Nephron progenitor cell (in vitro differentiated cells): ENCODE results near the gene BPIFB6.
A peak's percentile ranks its signal among the peaks of the same experiment; 100 is the strongest.
"Not testable (repeated sequence)": the region's sequence is repeated elsewhere in the genome, so short reads cannot be mapped to it uniquely, and the experiment has no call there.

Source experiments
- DNase-seq: peaks from one replicate; pipeline ENCODE4 v3.0.0; 2021
- H3K27ac Mint-ChIP-seq: 2 replicates; pipeline ENCODE4 v1.8.0; 2021; ENCODE audit warnings: mild to moderate bottlenecking, moderate library complexity, mixed read lengths
- H3K27me3 Mint-ChIP-seq: 2 replicates; pipeline ENCODE4 v1.8.0; 2021; ENCODE audit warnings: mild to moderate bottlenecking, low read depth, mixed read lengths; ENCODE audit not compliant: poor library complexity
- H3K36me3 Mint-ChIP-seq: 2 replicates; pipeline ENCODE4 v1.8.0; 2021; ENCODE audit warnings: low read depth, mixed read lengths
- H3K4me1 Mint-ChIP-seq: 2 replicates; pipeline ENCODE4 v1.8.0; 2021; ENCODE audit warnings: mixed read lengths
- H3K4me3 Mint-ChIP-seq: 2 replicates; pipeline ENCODE4 v1.8.0; 2021; ENCODE audit warnings: mild to moderate bottlenecking, moderate library complexity, mixed read lengths
- H3K9me3 Mint-ChIP-seq: 2 replicates; pipeline ENCODE4 v1.8.0; 2021; ENCODE audit warnings: mild to moderate bottlenecking, moderate library complexity, mixed read lengths
- TF ChIP-seq, protein P1 (sequence below): fragments of 200-600 bp; sonication (generic); IDR thresholded peaks from 2 replicates; pipeline ENCODE4 v1.5.0; 2021; ENCODE audit warnings: antibody characterized with exemption

The BPIFB6 gene

DNA sequence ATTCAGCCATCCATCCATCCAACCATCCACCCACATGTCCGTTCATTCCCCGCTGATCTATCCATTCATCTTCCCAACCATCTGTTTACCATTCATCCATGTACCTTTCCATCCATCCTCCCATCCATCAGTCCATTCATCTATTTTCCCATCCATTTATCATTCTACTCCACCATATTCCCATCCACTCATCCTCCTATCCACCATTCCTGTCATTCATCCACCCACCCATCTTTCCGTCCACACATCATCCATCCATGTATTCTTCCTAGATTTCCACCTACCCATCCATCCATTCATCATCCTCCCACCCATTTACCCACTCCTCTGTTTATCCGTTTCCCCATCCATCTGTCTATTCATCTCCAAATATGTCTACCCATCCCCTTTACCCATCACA, 6.8 kb downstream of the BPIFB6 start:
- Mint-ChIP-seq H3K9me3 (no peaks in the 10 kb centered on the region), H3K27ac (no peak overlapping the region), H3K27me3 (peaks cover 38% of the 10 kb centered on the region), H3K36me3 (no peaks in the 10 kb centered on the region), H3K4me1 (no peaks in the 10 kb centered on the region), H3K4me3 (no peak overlapping the region)
- TF ChIP-seq, protein P1, sequence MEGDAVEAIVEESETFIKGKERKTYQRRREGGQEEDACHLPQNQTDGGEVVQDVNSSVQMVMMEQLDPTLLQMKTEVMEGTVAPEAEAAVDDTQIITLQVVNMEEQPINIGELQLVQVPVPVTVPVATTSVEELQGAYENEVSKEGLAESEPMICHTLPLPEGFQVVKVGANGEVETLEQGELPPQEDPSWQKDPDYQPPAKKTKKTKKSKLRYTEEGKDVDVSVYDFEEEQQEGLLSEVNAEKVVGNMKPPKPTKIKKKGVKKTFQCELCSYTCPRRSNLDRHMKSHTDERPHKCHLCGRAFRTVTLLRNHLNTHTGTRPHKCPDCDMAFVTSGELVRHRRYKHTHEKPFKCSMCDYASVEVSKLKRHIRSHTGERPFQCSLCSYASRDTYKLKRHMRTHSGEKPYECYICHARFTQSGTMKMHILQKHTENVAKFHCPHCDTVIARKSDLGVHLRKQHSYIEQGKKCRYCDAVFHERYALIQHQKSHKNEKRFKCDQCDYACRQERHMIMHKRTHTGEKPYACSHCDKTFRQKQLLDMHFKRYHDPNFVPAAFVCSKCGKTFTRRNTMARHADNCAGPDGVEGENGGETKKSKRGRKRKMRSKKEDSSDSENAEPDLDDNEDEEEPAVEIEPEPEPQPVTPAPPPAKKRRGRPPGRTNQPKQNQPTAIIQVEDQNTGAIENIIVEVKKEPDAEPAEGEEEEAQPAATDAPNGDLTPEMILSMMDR: no peak
- no peak for DNase-seq

DNA sequence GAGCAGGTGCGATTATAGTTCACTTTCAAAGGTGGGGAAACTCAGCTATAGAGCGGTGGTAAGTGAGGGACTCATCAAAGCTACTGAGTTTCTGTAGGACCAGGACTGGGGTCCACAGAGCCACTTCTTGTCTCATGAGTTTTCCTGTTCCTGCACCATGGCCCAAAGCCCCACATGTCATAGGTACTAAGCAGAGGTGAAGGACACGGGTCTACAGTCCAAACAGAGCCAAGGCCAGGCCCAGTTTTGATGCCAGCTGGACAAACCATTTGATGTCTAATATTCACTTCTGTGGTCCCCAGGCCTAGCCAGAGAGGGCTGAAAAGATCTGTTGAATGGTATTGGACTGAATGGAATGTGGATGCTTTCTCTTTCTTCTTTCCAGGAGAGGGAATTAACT, 11.0 kb downstream of the BPIFB6 start:
- H3K9me3 Mint-ChIP-seq: peaks cover 23% of the 10 kb centered on the region
- DNase-seq: no peak
- TF ChIP-seq, protein P1: no peak
- no peak overlapping the region for H3K27ac Mint-ChIP-seq
- H3K36me3 Mint-ChIP-seq: no peaks in the 10 kb centered on the region
- H3K27me3 Mint-ChIP-seq: peaks cover 25% of the 10 kb centered on the region
- H3K4me1 Mint-ChIP-seq: no peaks in the 10 kb centered on the region
- no peak overlapping the region for H3K4me3 Mint-ChIP-seq

DNA sequence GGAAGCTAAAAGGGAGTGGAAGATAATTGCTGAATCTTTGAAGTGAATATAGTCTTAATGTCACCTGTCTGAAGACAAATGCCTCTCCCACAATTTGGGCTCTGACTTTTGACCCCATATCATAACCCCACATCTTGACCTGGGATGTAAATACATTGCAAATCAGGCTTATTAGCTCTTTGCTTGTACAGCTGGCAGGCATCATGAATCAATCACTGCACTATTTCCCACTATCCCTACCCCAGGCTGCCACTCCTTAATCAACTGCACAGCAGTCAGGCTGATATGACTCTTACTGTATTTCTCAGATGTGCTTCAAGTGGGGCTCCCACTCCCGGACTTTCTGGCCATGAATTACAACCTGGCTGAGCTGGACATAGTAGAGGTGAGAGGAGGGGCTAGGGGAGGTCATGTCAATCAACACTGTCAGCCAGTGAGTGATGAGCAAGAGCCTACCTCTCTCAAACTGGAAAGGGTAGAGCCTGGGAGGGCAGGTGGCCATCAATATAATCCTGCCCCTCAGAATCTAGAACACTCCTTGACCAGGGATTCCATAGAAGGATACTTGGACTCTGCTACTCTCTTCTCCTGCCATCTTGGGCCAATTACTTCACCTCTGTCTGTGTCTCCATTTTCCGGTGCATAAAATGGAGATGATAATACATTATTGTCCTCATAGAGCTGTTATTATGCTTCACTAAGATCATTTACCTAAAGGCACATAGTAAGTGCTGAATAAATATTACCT, 11.7 kb downstream of the BPIFB6 start:
- Mint-ChIP-seq H3K9me3 (peaks cover 23% of the 10 kb centered on the region), H3K27me3 (peaks cover 20% of the 10 kb centered on the region), H3K4me3 (no peak overlapping the region), H3K36me3 (no peaks in the 10 kb centered on the region), H3K4me1 (no peaks in the 10 kb centered on the region), H3K27ac (no peak overlapping the region)
- TF ChIP-seq, protein P1: no peak
- DNase-seq: no peak

DNA sequence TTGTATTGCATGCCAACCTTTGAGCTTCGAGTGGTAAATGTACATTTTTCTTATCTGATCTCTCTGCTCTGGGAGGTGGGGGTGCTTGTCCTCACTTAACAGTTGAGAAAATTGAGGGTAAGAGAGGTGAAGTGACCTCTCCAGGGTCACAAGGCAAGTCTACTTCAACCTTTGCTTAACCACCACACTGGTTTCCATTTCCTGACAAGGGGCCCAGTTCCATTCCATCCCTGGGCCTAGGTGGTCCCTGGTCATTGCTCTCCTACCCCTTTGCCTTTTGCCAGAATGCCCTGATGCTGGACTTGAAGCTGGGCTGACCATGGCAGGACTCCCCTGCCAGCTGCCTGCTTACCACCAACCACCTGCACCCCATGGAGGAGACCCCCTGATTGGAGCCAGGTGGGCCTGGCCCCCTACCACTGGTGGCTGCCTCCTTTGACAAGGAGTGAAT, 12.3 kb downstream of the BPIFB6 start:
- H3K4me1 Mint-ChIP-seq: no peaks in the 10 kb centered on the region
- DNase-seq: no peak
- H3K9me3 Mint-ChIP-seq: peaks cover 23% of the 10 kb centered on the region
- H3K27me3 Mint-ChIP-seq: peaks cover 16% of the 10 kb centered on the region
- H3K27ac Mint-ChIP-seq: no peak overlapping the region
- no peak overlapping the region for H3K4me3 Mint-ChIP-seq
- H3K36me3 Mint-ChIP-seq: no peaks in the 10 kb centered on the region
- TF ChIP-seq, protein P1: no peak

DNA sequence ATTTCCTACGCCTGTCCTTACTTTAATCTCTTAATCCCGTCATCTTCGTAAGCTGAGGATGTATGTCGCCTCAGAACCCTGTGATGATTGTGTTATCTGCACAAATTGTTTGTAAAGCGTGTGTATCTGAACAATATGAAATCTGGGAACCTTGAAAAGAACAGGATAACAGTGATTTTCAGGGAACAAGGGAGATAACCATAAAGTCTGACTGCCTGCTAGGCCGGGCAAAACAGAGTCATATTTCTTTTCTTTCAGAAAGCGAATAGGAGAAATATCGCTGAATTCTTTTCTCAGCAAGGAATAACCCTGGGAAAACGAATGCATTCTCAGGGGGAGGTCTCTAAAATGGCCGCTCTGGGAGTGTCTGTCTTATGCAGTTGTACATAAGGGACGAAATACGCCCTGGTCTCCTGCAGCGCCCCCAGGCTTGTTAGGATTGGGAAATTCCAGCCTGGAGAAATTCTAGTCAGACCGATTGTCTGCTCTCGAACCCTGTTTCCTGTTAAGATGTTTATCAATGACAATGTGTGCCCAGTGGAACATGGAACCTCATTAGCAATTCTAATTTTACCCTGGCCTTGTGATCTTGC, 13.8 kb downstream of the BPIFB6 start:
- not testable (repeated sequence) for H3K4me1 Mint-ChIP-seq, H3K36me3 Mint-ChIP-seq, H3K4me3 Mint-ChIP-seq, DNase-seq
- Mint-ChIP-seq H3K9me3 (peaks cover 23% of the 10 kb centered on the region), H3K27ac (peak overlapping the region; percentile 36), H3K27me3 (peaks cover 11% of the 10 kb centered on the region)

DNA sequence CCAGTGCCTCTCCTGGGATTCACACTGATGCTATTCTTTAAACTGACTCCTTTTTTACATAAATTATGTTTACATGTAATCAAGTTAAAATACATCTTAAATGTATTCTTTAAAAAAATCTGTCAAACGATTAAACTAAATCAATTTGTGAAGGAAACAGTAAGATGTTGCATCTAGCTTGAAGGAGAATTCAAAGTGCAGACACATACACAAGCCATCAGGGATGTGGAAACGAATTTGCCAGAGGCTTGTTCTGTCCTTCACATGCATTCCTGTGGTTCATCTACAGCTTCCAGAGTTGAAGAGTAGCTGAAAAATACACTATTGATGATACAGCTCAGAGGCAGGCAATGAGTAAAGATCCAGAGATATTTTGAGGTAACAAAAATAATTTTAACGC, 15.0 kb downstream of the BPIFB6 start:
- Mint-ChIP-seq H3K4me3 (no peak overlapping the region), H3K9me3 (peaks cover 23% of the 10 kb centered on the region), H3K27ac (no peak overlapping the region), H3K27me3 (peaks cover 11% of the 10 kb centered on the region), H3K36me3 (no peaks in the 10 kb centered on the region), H3K4me1 (no peaks in the 10 kb centered on the region)
- no peak for DNase-seq
- TF ChIP-seq, protein P1: no peak
